Esophagus squamous epithelium (tissue), 4 donors: ENCODE measurements around the gene BTNL3.

Experiments
- POLR2A ChIP-seq, 4 donors: fragments of 450-650 bp; IDR thresholded peaks; one replicate each; pipeline ENCODE4 v1.6.1; 2017; ENCODE audit warnings: antibody characterized with exemption in 4 of 4, mild to moderate bottlenecking in 4 of 4, moderate library complexity in 3 of 4
- TF ChIP-seq, protein P1 (sequence below), 6 experiments: fragments of 450-650 bp in 4 of 6; fragments of 200-600 bp in 2 of 6; sonication (generic) in 2 of 6; IDR thresholded peaks; one replicate each; pipeline ENCODE4 v1.5.1; 2016 to 2019; ENCODE audit warnings: antibody characterized with exemption in 6 of 6, mild to moderate bottlenecking in 4 of 6, moderate library complexity in 4 of 6

DNA sequence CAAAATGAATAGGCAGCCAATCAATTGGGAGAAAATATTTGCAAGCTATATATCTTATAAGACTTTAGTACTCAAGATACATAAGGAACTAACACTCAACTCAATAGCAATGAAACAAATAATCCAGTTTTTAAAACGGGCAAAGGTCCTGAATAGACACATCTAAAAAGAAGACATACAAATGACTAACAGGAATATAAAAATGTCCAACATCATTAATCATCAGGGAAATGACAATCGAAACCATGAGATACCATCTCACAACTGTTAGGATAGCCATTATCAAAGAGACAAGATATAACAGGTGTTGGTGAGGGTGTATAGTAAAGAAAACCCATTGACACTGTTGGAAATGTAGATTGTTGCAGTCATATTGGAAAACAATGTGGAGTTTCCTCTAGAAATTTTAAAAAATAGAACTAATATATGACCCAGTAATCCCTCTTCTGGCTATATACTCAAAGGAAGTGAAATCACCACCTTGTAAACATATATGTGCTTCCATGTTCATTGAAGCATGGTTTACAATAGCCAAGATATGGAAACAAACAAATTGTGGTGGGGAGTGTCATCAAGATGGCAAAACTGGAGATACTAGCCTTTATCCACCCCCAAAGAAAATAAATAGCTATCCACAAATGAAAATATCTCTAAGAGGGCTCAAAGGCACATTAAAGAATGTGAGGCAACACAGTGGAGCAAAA lies 13.9 kb upstream of the BTNL3 start:
- TF ChIP-seq, protein P1, sequence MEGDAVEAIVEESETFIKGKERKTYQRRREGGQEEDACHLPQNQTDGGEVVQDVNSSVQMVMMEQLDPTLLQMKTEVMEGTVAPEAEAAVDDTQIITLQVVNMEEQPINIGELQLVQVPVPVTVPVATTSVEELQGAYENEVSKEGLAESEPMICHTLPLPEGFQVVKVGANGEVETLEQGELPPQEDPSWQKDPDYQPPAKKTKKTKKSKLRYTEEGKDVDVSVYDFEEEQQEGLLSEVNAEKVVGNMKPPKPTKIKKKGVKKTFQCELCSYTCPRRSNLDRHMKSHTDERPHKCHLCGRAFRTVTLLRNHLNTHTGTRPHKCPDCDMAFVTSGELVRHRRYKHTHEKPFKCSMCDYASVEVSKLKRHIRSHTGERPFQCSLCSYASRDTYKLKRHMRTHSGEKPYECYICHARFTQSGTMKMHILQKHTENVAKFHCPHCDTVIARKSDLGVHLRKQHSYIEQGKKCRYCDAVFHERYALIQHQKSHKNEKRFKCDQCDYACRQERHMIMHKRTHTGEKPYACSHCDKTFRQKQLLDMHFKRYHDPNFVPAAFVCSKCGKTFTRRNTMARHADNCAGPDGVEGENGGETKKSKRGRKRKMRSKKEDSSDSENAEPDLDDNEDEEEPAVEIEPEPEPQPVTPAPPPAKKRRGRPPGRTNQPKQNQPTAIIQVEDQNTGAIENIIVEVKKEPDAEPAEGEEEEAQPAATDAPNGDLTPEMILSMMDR (IDR thresholded peaks at IDR 0.05): no peak
- TF ChIP-seq POLR2A (IDR thresholded peaks at IDR 0.05): no peak
